ELF-1 (cell line): ENCODE measurements around the gene PLA2G4E.

ENCODE experiments used
- DNase-seq: peaks from one replicate; pipeline ENCODE4 v3.0.0-alpha.2; 2016; ENCODE audit warnings: low read depth, low spot score

PLA2G4E gene

DNA sequence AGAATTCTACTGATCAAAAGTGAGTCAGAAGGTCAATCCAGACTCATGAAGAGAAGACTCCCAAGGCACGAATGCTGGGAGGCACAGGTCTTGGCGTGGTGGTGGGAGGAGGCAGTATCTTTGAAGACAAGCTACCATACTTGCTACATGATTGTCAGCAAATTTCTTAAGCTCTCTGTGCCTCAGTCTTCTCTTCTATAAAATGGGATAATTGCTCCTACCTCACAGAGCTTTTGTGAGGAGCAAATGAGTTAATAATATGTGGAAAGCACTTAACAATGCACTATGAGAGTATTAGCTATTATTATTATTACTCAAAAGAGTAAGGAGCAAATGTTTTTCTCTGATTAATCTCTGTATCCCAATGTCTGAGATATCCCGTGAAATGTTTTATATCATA, 84.7 kb downstream of the PLA2G4E start:
- DNase-seq: no peak

DNA sequence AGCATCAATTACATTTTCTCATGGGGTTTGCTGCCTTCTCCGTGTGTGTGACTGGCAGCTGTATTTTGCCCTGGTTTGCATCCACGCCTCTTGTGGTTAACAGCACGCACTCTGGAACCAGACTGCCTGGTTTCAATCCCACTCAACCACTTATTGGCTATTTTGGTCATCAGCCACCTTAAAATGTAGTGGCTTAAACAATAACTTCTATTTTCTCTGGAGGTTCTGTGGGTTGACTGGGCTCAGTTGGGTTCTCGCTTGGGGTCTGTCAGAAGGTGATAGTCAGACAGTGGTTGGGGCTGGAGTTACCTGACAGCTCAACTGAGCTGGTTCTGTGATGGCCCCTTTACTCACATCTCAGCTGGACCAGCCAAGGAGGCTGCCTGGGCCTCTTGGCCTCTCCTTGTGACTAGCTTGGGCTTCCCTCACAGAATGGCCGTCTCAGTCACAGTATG, 85.2 kb downstream of the PLA2G4E start:
- no peak for DNase-seq

GRCh38 chr15:41934843-41935242, 86.0 kb downstream of the PLA2G4E start:
- no peak for DNase-seq

DNA sequence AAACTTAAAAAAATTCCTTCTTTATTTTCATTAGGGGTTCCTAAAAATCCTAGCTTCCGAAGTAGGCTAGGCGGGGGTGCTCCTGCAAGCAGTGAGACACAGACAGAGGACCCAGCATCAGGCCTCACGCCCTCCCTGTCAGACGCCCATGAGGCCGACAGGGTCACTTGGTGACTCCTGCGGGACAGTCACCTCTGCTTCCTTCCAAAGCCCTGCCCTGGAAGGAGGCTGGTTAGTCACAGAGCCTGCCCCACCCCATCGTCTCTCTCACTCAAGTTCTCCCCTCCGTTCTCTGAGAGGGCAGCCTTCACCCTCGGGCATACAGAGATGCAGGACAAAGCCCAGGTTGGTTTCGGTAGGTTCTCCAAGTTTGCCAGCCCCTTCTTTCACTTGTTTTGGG, 87.1 kb downstream of the PLA2G4E start:
- no peak for DNase-seq

DNA sequence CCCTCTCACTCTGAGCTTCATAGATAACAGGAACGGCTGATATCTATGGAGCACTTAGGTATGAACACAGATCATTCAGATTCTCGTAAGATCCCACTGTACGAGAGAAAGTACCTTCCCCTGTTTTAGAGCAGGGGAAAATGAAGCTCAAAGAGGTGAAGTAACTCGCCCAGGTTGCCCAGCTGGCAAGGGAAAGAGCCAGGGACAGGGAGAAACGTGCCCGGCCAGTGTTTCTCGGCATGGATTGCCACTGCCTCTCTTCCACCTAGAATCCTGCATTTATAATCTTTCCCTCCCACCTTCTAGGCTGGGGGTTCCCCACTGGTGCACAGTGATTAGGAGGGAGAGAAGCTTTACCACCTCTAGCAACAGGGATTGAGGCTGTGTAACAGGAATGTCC, 87.5 kb downstream of the PLA2G4E start:
- no peak for DNase-seq

DNA sequence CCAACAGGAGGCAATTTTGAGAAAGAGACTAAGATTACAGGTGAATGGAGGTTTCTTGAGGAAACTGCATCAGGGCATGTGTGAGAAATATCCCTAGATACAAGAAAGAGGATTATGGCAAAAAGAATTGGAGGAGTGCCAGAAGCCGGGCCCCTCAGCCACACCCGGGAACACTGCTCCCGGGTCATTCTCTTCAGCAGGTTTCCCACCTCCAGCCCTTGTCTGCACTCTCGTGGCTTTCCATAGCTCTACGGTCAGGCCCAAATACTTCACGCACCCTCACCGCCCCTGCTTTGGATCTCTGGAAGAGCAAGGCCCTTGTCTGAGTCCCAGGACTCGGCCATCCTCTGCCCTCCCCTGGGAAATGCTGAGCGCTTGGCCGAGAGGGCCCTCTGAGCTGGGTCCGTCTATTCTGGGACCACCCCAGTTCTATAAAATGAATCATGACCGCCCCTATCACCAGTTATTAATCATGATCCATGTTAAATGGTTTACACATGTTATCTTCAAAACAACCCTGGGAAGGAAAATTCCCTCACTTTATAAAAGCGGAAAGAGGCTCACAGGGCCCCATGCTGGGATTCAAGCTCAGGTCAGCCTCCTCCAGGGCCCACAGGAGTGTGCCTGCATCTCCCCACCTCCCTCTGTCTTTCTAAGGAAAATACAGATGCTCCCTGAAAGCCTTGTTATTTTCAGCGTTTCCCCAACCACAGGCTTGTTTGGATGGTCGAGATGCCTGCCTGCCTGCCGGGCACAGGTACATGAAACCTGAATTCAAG, 88.1 kb downstream of the PLA2G4E start:
- DNase-seq: no peak

DNA sequence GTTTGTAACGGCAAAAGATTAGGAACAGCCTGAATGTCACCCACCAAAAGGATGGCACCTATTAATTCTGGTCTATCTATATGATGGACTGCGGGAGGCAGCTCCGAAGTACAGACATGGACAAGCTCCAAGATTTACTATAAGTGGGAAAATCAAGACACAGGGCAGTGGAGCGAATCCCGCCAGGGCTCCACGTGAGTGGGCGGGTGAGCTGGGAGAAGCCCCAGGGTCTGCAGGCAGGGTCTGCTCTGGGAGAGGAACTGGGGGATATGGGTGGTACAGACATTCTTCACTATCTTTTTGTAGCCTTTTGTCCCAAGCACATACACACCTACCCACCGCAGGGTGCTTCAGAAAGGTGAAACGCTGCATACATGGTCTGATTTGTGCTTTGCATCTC, 88.7 kb downstream of the PLA2G4E start:
- no peak for DNase-seq
